ENCODE data around the gene FAM110D. TPM values are rescaled to one million over a fixed set of nuclear protein-coding genes. Genes with fewer than 3 reads are reported as not detected.
A peak's percentile ranks its signal among the peaks of the same experiment; 100 is the strongest.

The FAM110D gene
- total RNA-seq, 1 experiment from 2014 or later: 0.55 TPM

DNA sequence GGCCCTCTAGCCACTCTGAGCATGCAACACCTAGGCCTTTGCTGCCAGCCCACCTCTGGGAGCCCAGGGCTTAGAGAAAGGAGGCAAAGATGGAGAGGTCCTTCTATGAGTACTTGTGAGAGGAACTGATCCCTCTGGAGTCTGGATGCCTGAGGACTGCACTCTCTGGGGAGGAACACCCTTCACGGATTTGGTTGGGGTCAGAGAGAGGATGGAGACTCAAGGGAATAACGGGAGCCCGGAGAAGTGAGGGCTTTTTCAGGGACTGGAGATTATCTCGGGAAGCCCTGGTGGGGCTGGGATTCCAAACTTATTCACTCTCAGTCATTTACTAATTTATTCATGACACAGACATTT is 10.3 kb downstream of the FAM110D start:
- Mint-ChIP-seq H3K9me3 (no peaks in the 10 kb centered on the region), H3K36me3 (no peaks in the 10 kb centered on the region), H3K4me1 (peaks cover 35% of the 10 kb centered on the region), H3K27ac (no peak overlapping the region), H3K27me3 (ENCODE audit: low read depth) (peaks cover 21% of the 10 kb centered on the region), H3K4me3 (peak overlapping the region; percentile 85)
- TF ChIP-seq, protein P1, sequence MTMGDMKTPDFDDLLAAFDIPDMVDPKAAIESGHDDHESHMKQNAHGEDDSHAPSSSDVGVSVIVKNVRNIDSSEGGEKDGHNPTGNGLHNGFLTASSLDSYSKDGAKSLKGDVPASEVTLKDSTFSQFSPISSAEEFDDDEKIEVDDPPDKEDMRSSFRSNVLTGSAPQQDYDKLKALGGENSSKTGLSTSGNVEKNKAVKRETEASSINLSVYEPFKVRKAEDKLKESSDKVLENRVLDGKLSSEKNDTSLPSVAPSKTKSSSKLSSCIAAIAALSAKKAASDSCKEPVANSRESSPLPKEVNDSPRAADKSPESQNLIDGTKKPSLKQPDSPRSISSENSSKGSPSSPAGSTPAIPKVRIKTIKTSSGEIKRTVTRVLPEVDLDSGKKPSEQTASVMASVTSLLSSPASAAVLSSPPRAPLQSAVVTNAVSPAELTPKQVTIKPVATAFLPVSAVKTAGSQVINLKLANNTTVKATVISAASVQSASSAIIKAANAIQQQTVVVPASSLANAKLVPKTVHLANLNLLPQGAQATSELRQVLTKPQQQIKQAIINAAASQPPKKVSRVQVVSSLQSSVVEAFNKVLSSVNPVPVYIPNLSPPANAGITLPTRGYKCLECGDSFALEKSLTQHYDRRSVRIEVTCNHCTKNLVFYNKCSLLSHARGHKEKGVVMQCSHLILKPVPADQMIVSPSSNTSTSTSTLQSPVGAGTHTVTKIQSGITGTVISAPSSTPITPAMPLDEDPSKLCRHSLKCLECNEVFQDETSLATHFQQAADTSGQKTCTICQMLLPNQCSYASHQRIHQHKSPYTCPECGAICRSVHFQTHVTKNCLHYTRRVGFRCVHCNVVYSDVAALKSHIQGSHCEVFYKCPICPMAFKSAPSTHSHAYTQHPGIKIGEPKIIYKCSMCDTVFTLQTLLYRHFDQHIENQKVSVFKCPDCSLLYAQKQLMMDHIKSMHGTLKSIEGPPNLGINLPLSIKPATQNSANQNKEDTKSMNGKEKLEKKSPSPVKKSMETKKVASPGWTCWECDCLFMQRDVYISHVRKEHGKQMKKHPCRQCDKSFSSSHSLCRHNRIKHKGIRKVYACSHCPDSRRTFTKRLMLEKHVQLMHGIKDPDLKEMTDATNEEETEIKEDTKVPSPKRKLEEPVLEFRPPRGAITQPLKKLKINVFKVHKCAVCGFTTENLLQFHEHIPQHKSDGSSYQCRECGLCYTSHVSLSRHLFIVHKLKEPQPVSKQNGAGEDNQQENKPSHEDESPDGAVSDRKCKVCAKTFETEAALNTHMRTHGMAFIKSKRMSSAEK (CRISPR knock-in tag; IDR thresholded peaks at IDR 0.05; ENCODE audit: borderline replicate concordance): no peak
- TF ChIP-seq ATF1 (CRISPR knock-in tag; IDR thresholded peaks at IDR 0.05): no peak
- TF ChIP-seq, protein P2, sequence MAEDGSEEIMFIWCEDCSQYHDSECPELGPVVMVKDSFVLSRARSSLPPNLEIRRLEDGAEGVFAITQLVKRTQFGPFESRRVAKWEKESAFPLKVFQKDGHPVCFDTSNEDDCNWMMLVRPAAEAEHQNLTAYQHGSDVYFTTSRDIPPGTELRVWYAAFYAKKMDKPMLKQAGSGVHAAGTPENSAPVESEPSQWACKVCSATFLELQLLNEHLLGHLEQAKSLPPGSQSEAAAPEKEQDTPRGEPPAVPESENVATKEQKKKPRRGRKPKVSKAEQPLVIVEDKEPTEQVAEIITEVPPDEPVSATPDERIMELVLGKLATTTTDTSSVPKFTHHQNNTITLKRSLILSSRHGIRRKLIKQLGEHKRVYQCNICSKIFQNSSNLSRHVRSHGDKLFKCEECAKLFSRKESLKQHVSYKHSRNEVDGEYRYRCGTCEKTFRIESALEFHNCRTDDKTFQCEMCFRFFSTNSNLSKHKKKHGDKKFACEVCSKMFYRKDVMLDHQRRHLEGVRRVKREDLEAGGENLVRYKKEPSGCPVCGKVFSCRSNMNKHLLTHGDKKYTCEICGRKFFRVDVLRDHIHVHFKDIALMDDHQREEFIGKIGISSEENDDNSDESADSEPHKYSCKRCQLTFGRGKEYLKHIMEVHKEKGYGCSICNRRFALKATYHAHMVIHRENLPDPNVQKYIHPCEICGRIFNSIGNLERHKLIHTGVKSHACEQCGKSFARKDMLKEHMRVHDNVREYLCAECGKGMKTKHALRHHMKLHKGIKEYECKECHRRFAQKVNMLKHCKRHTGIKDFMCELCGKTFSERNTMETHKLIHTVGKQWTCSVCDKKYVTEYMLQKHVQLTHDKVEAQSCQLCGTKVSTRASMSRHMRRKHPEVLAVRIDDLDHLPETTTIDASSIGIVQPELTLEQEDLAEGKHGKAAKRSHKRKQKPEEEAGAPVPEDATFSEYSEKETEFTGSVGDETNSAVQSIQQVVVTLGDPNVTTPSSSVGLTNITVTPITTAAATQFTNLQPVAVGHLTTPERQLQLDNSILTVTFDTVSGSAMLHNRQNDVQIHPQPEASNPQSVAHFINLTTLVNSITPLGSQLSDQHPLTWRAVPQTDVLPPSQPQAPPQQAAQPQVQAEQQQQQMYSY (CRISPR knock-in tag; IDR thresholded peaks at IDR 0.05): no peak
- TF ChIP-seq KAT7 (CRISPR knock-in tag; IDR thresholded peaks at IDR 0.05; ENCODE audit: borderline replicate concordance): no peak
- TF ChIP-seq TEAD1 (CRISPR knock-in tag; IDR thresholded peaks at IDR 0.05): no peak
- TF ChIP-seq, protein P3, sequence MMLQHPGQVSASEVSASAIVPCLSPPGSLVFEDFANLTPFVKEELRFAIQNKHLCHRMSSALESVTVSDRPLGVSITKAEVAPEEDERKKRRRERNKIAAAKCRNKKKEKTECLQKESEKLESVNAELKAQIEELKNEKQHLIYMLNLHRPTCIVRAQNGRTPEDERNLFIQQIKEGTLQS (CRISPR knock-in tag; conservative IDR thresholded peaks at IDR 0.05): no peak
- TF ChIP-seq, protein P4, sequence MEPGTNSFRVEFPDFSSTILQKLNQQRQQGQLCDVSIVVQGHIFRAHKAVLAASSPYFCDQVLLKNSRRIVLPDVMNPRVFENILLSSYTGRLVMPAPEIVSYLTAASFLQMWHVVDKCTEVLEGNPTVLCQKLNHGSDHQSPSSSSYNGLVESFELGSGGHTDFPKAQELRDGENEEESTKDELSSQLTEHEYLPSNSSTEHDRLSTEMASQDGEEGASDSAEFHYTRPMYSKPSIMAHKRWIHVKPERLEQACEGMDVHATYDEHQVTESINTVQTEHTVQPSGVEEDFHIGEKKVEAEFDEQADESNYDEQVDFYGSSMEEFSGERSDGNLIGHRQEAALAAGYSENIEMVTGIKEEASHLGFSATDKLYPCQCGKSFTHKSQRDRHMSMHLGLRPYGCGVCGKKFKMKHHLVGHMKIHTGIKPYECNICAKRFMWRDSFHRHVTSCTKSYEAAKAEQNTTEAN (CRISPR knock-in tag; IDR thresholded peaks at IDR 0.05): no peak
- no peak for TF ChIP-seq RORB (CRISPR knock-in tag; IDR thresholded peaks at IDR 0.05)
- TF ChIP-seq, protein P5, sequence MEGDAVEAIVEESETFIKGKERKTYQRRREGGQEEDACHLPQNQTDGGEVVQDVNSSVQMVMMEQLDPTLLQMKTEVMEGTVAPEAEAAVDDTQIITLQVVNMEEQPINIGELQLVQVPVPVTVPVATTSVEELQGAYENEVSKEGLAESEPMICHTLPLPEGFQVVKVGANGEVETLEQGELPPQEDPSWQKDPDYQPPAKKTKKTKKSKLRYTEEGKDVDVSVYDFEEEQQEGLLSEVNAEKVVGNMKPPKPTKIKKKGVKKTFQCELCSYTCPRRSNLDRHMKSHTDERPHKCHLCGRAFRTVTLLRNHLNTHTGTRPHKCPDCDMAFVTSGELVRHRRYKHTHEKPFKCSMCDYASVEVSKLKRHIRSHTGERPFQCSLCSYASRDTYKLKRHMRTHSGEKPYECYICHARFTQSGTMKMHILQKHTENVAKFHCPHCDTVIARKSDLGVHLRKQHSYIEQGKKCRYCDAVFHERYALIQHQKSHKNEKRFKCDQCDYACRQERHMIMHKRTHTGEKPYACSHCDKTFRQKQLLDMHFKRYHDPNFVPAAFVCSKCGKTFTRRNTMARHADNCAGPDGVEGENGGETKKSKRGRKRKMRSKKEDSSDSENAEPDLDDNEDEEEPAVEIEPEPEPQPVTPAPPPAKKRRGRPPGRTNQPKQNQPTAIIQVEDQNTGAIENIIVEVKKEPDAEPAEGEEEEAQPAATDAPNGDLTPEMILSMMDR (IDR thresholded peaks at IDR 0.05): no peak
- TF ChIP-seq, protein P6, sequence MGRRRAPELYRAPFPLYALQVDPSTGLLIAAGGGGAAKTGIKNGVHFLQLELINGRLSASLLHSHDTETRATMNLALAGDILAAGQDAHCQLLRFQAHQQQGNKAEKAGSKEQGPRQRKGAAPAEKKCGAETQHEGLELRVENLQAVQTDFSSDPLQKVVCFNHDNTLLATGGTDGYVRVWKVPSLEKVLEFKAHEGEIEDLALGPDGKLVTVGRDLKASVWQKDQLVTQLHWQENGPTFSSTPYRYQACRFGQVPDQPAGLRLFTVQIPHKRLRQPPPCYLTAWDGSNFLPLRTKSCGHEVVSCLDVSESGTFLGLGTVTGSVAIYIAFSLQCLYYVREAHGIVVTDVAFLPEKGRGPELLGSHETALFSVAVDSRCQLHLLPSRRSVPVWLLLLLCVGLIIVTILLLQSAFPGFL (CRISPR knock-in tag; IDR thresholded peaks at IDR 0.05; ENCODE audit: borderline replicate concordance): no peak
- TF ChIP-seq GTF2I (CRISPR knock-in tag; conservative IDR thresholded peaks at IDR 0.05): no peak
- TF ChIP-seq SP1 (CRISPR knock-in tag; conservative IDR thresholded peaks at IDR 0.05): no peak
- TF ChIP-seq, protein P7, sequence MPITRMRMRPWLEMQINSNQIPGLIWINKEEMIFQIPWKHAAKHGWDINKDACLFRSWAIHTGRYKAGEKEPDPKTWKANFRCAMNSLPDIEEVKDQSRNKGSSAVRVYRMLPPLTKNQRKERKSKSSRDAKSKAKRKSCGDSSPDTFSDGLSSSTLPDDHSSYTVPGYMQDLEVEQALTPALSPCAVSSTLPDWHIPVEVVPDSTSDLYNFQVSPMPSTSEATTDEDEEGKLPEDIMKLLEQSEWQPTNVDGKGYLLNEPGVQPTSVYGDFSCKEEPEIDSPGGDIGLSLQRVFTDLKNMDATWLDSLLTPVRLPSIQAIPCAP (CRISPR knock-in tag; IDR thresholded peaks at IDR 0.05): no peak
- TF ChIP-seq ETV6 (CRISPR knock-in tag; IDR thresholded peaks at IDR 0.05): no peak
- TF ChIP-seq ZNF671 (CRISPR knock-in tag; IDR thresholded peaks at IDR 0.05): no peak
- TF ChIP-seq TCF7 (CRISPR knock-in tag; IDR thresholded peaks at IDR 0.05; ENCODE audit: low read depth): no peak
- no peak for TF ChIP-seq TEAD4 (CRISPR knock-in tag; IDR thresholded peaks at IDR 0.05)
- TF ChIP-seq, protein P8, sequence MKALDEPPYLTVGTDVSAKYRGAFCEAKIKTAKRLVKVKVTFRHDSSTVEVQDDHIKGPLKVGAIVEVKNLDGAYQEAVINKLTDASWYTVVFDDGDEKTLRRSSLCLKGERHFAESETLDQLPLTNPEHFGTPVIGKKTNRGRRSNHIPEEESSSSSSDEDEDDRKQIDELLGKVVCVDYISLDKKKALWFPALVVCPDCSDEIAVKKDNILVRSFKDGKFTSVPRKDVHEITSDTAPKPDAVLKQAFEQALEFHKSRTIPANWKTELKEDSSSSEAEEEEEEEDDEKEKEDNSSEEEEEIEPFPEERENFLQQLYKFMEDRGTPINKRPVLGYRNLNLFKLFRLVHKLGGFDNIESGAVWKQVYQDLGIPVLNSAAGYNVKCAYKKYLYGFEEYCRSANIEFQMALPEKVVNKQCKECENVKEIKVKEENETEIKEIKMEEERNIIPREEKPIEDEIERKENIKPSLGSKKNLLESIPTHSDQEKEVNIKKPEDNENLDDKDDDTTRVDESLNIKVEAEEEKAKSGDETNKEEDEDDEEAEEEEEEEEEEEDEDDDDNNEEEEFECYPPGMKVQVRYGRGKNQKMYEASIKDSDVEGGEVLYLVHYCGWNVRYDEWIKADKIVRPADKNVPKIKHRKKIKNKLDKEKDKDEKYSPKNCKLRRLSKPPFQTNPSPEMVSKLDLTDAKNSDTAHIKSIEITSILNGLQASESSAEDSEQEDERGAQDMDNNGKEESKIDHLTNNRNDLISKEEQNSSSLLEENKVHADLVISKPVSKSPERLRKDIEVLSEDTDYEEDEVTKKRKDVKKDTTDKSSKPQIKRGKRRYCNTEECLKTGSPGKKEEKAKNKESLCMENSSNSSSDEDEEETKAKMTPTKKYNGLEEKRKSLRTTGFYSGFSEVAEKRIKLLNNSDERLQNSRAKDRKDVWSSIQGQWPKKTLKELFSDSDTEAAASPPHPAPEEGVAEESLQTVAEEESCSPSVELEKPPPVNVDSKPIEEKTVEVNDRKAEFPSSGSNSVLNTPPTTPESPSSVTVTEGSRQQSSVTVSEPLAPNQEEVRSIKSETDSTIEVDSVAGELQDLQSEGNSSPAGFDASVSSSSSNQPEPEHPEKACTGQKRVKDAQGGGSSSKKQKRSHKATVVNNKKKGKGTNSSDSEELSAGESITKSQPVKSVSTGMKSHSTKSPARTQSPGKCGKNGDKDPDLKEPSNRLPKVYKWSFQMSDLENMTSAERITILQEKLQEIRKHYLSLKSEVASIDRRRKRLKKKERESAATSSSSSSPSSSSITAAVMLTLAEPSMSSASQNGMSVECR (CRISPR knock-in tag; IDR thresholded peaks at IDR 0.05; ENCODE audit: borderline replicate concordance): no peak
- TF ChIP-seq, protein P9, sequence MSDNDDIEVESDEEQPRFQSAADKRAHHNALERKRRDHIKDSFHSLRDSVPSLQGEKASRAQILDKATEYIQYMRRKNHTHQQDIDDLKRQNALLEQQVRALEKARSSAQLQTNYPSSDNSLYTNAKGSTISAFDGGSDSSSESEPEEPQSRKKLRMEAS (CRISPR knock-in tag; IDR thresholded peaks at IDR 0.05): no peak
- TF ChIP-seq FOXJ3 (CRISPR knock-in tag; IDR thresholded peaks at IDR 0.05; ENCODE audit: borderline replicate concordance): no peak
- ChIA-PET CTCF (interaction anchor here (0.6 to 4.0 kb wide), 47 partner anchors 8 to 1442 kb away, joined by 3 to 61 read pairs (median 6); partner anchors contain the start of genes CATSPER4, CEP85, FAM110D and PDIK1L), POLR2A (interaction anchor here (0.6 to 1.8 kb wide), 4 partner anchors 13 to 65 kb away, joined by 4 to 9 read pairs (median 6); partner anchors contain the start of genes CATSPER4 and CEP85)
- no peak for ATAC-seq
- DNase-seq (ENCODE audit: low spot score): no peak
